Neural cell (in vitro differentiated cells): ENCODE results near the gene AP2B1. TPM values are rescaled to one million over a fixed set of nuclear protein-coding genes. Genes with fewer than 3 reads are reported as not detected.

Experiments used
- H2AFZ ChIP-seq: fragments of 200-600, 300-800 bp; sonication (generic), shearing (Covaris generic); 2 replicates; pipeline ENCODE4 v1.6.0; 2014; ENCODE audit warnings: low read depth, mild to moderate bottlenecking, antibody characterized with exemption, low read length, moderate library complexity
- H3F3A ChIP-seq: fragments of 200-600 bp; shearing (Covaris generic); 2 replicates; pipeline ENCODE4 v1.6.1; 2016; ENCODE audit warnings: mild to moderate bottlenecking, moderate library complexity, mixed read lengths, antibody characterized with exemption, low read length; ENCODE audit not compliant: insufficient read depth, poor library complexity, severe bottlenecking
- H3K27ac ChIP-seq: fragments of 200-600, 300-800 bp; sonication (generic), shearing (Covaris generic); 2 replicates; pipeline ENCODE4 v1.5.1; 2014; ENCODE audit warnings: mild to moderate bottlenecking, low read length, moderate library complexity
- H3K27me3 ChIP-seq: fragments of 300-800, 200-600 bp; sonication (generic), shearing (Covaris generic); 2 replicates; pipeline ENCODE4 v1.6.0; 2014; ENCODE audit warnings: mild to moderate bottlenecking, low read depth, low read length, moderate library complexity; ENCODE audit not compliant: insufficient read depth
- H3K36me3 ChIP-seq: fragments of 300-800, 200-600 bp; sonication (generic), shearing (Covaris generic); 2 replicates; pipeline ENCODE4 v1.5.1; 2014; ENCODE audit warnings: mild to moderate bottlenecking, antibody characterized with exemption, low read length, moderate library complexity; ENCODE audit not compliant: insufficient read depth
- H3K4me2 ChIP-seq: fragments of 300-800, 200-600 bp; sonication (generic), shearing (Covaris generic); 2 replicates; pipeline ENCODE4 v1.6.0; 2014; ENCODE audit warnings: mild to moderate bottlenecking, low read length
- H3K4me3 ChIP-seq: fragments of 300-800, 200-600 bp; sonication (generic), shearing (Covaris generic); 2 replicates; pipeline ENCODE4 v1.5.1; 2014; ENCODE audit warnings: mild to moderate bottlenecking, low read length, moderate library complexity
- H3K79me2 ChIP-seq: fragments of 200-600 bp; shearing (Covaris generic); replicated peaks from 2 replicates; pipeline ENCODE4 v1.6.0; 2014; ENCODE audit warnings: mild to moderate bottlenecking, low read length, moderate library complexity; ENCODE audit not compliant: insufficient read depth
- H3K9ac ChIP-seq: fragments of 300-800, 200-600 bp; sonication (generic), shearing (Covaris generic); 2 replicates; pipeline ENCODE4 v1.6.1; 2016; ENCODE audit warnings: mild to moderate bottlenecking, low read length, mixed read lengths
- H3K9me2 ChIP-seq: fragments of 200-600 bp; shearing (Covaris generic); 2 replicates; pipeline ENCODE4 v1.6.1; 2016; ENCODE audit warnings: mild to moderate bottlenecking, low read length, mixed read lengths; ENCODE audit not compliant: insufficient read depth
- H3K9me3 ChIP-seq: fragments of 200-600, 300-800 bp; sonication (generic), shearing (Covaris generic); 2 replicates; pipeline ENCODE4 v1.6.1; 2016; ENCODE audit warnings: mild to moderate bottlenecking, mixed run types, low read length, moderate library complexity, mixed read lengths
- H4K20me1 ChIP-seq: fragments of 200-600 bp; shearing (Covaris generic); 2 replicates; pipeline ENCODE4 v1.6.1; 2016; ENCODE audit warnings: mild to moderate bottlenecking, mixed run types; ENCODE audit not compliant: insufficient read depth
- EP300 ChIP-seq: fragments of 450-650 bp; conservative IDR thresholded peaks from 2 replicates; pipeline ENCODE4 v1.6.1; 2014; ENCODE audit warnings: antibody characterized with exemption, mild to moderate bottlenecking, moderate library complexity; ENCODE audit not compliant: poor library complexity, severe bottlenecking
- EZH2 ChIP-seq: fragments of 200-600, 300-800 bp; shearing (Covaris generic), sonication (generic); IDR thresholded peaks from 2 replicates; pipeline ENCODE4 v1.6.1; 2014; ENCODE audit warnings: antibody characterized with exemption, low read length, borderline replicate concordance, mild to moderate bottlenecking; ENCODE audit not compliant: insufficient read depth, poor library complexity, severe bottlenecking
- MXI1 ChIP-seq: fragments of 450-650 bp; conservative IDR thresholded peaks from 2 replicates; pipeline ENCODE4 v1.6.1; 2014; ENCODE audit warnings: antibody characterized with exemption, mild to moderate bottlenecking; ENCODE audit not compliant: poor library complexity, severe bottlenecking
- POLR2AphosphoS5 ChIP-seq: IDR thresholded peaks from 2 replicates; pipeline ENCODE4 v1.6.1; 2012
- RAD21 ChIP-seq: fragments of 450-650 bp; conservative IDR thresholded peaks from 2 replicates; pipeline ENCODE4 v1.6.1; 2014; ENCODE audit warnings: antibody characterized with exemption, mild to moderate bottlenecking, moderate library complexity
- SMC3 ChIP-seq: fragments of 450-650 bp; conservative IDR thresholded peaks from 2 replicates; pipeline ENCODE4 v1.6.1; 2014; ENCODE audit warnings: antibody characterized with exemption, mild to moderate bottlenecking, moderate library complexity; ENCODE audit not compliant: poor library complexity
- TAF1 ChIP-seq: IDR thresholded peaks from 2 replicates; pipeline ENCODE4 v1.6.1; 2012; ENCODE audit warnings: low read depth
- polyA plus RNA-seq: library from polyadenylated mRNA; depleted of rRNA; stranded (reverse); fragments of >200 nt; gene quantifications from 2 replicates; pipeline ENCODE4 v1.2.3, GENCODE V29; 2014
- TF ChIP-seq, protein P1 (sequence below): IDR thresholded peaks from 2 replicates; pipeline ENCODE4 v1.6.1; 2012; ENCODE audit warnings: borderline replicate concordance
- TF ChIP-seq, protein P2 (sequence below): fragments of 450-650 bp; IDR thresholded peaks from 2 replicates; pipeline ENCODE4 v1.5.1; 2014; ENCODE audit warnings: antibody characterized with exemption, mild to moderate bottlenecking, moderate library complexity; ENCODE audit not compliant: poor library complexity, severe bottlenecking

The AP2B1 gene
- polyA plus RNA-seq, 1 donor from 2014 or later = 59.5 TPM

DNA sequence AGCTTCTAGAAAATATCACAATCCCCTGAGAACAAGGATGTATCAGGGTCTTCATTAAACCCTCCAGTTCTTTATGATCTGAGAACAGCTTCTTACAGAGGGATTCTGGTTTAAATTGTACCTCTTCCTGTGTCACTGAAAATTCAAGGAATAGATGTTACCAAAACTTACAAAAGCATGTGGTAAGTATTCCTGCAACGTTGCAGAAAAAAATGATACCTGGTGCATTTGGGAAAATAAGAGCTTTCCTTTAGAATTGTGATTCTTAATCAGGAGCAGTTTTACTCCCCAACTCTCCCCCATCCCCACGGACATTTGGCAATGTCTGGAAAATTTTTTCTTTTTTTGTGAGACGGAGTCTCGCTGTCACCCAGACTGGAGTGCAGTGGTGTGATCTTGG lies 33.8 kb upstream of the AP2B1 start:
- Histone ChIP-seq H4K20me1 (no peaks in the 10 kb centered on the region), H3K9me3 (no peaks in the 10 kb centered on the region), H3K9ac (no peak overlapping the region), H3K4me3 (no peak overlapping the region), H3K27ac (no peak overlapping the region), H2AFZ (no peak overlapping the region), H3K9me2 (no peaks in the 10 kb centered on the region), H3F3A (no peaks in the 10 kb centered on the region), H3K27me3 (peaks cover 3% of the 10 kb centered on the region), H3K36me3 (no peaks in the 10 kb centered on the region), H3K4me2 (no peak overlapping the region), H3K79me2 (no peaks in the 10 kb centered on the region)
- TF ChIP-seq, protein P1, sequence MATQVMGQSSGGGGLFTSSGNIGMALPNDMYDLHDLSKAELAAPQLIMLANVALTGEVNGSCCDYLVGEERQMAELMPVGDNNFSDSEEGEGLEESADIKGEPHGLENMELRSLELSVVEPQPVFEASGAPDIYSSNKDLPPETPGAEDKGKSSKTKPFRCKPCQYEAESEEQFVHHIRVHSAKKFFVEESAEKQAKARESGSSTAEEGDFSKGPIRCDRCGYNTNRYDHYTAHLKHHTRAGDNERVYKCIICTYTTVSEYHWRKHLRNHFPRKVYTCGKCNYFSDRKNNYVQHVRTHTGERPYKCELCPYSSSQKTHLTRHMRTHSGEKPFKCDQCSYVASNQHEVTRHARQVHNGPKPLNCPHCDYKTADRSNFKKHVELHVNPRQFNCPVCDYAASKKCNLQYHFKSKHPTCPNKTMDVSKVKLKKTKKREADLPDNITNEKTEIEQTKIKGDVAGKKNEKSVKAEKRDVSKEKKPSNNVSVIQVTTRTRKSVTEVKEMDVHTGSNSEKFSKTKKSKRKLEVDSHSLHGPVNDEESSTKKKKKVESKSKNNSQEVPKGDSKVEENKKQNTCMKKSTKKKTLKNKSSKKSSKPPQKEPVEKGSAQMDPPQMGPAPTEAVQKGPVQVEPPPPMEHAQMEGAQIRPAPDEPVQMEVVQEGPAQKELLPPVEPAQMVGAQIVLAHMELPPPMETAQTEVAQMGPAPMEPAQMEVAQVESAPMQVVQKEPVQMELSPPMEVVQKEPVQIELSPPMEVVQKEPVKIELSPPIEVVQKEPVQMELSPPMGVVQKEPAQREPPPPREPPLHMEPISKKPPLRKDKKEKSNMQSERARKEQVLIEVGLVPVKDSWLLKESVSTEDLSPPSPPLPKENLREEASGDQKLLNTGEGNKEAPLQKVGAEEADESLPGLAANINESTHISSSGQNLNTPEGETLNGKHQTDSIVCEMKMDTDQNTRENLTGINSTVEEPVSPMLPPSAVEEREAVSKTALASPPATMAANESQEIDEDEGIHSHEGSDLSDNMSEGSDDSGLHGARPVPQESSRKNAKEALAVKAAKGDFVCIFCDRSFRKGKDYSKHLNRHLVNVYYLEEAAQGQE = no peak
- no peak for TF ChIP-seq TAF1

DNA sequence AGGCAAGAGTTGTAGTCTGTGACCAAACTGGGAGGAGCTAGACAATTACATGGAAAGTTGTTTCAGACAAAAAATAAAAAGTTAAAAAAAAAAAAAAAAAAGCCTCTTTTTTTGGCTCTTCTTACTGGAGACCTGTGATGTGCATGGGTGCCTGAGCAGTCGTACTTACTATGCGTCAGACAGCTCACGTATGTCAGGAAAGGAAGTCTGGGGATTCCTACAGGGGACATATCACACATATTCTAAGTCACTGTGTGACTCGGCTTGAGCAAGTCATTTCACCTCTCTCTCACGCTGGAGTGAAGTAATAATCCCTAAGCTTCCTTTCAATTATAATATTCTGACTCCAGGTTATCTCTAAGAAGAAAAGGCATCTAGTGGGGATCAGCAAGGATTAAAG lies 32.5 kb upstream of the AP2B1 start:
- Histone ChIP-seq H3K9me2 (no peaks in the 10 kb centered on the region), H4K20me1 (no peaks in the 10 kb centered on the region), H3K36me3 (no peaks in the 10 kb centered on the region), H3K9ac (no peak overlapping the region), H3K4me3 (no peak overlapping the region), H3K27me3 (peaks cover 6% of the 10 kb centered on the region), H3F3A (no peaks in the 10 kb centered on the region), H3K27ac (no peak overlapping the region), H2AFZ (no peak overlapping the region), H3K9me3 (no peaks in the 10 kb centered on the region), H3K79me2 (no peaks in the 10 kb centered on the region), H3K4me2 (no peak overlapping the region)
- TF ChIP-seq, protein P1 = no peak
- no peak for TF ChIP-seq TAF1
- TF ChIP-seq, protein P2, sequence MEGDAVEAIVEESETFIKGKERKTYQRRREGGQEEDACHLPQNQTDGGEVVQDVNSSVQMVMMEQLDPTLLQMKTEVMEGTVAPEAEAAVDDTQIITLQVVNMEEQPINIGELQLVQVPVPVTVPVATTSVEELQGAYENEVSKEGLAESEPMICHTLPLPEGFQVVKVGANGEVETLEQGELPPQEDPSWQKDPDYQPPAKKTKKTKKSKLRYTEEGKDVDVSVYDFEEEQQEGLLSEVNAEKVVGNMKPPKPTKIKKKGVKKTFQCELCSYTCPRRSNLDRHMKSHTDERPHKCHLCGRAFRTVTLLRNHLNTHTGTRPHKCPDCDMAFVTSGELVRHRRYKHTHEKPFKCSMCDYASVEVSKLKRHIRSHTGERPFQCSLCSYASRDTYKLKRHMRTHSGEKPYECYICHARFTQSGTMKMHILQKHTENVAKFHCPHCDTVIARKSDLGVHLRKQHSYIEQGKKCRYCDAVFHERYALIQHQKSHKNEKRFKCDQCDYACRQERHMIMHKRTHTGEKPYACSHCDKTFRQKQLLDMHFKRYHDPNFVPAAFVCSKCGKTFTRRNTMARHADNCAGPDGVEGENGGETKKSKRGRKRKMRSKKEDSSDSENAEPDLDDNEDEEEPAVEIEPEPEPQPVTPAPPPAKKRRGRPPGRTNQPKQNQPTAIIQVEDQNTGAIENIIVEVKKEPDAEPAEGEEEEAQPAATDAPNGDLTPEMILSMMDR = no peak
- no peak for TF ChIP-seq SMC3
- no peak for TF ChIP-seq RAD21
- TF ChIP-seq EZH2 = no peak
- no peak for TF ChIP-seq EP300
- TF ChIP-seq MXI1 = no peak
- no peak for TF ChIP-seq POLR2AphosphoS5
